Effector memory CD4-positive, alpha-beta T cell (primary cell): ENCODE data around the gene VOPP1.

Experiments
- DNase-seq, 3 donors: peaks; one replicate each; pipeline ENCODE4 v3.0.0-alpha.2; 2020
- H3K27ac ChIP-seq: 2 replicates; pipeline ENCODE4 v1.7.0; 2013; ENCODE audit warnings: mild to moderate bottlenecking, low read length, moderate library complexity; ENCODE audit not compliant: insufficient read depth, poor library complexity, severe bottlenecking
- H3K27me3 ChIP-seq: replicated peaks from 2 replicates; pipeline ENCODE4 v1.7.0; 2013; ENCODE audit warnings: mild to moderate bottlenecking, low read length; ENCODE audit not compliant: insufficient read depth, control insufficient read depth, poor library complexity, severe bottlenecking
- H3K36me3 ChIP-seq: 2 replicates; pipeline ENCODE4 v1.7.0; 2013; ENCODE audit warnings: mild to moderate bottlenecking, low read length, moderate library complexity; ENCODE audit not compliant: control insufficient read depth, insufficient read depth
- H3K4me1 ChIP-seq: 2 replicates; pipeline ENCODE4 v1.7.0; 2013; ENCODE audit warnings: low read length, mild to moderate bottlenecking; ENCODE audit not compliant: control insufficient read depth, insufficient read depth, poor library complexity, severe bottlenecking
- H3K4me3 ChIP-seq: 2 replicates; pipeline ENCODE4 v1.7.0; 2013; ENCODE audit warnings: low read length, low read depth, mild to moderate bottlenecking; ENCODE audit not compliant: insufficient read depth, poor library complexity, severe bottlenecking
- H3K9me3 ChIP-seq: 2 replicates; pipeline ENCODE4 v1.7.0; 2013; ENCODE audit warnings: mild to moderate bottlenecking, low read length, moderate library complexity; ENCODE audit not compliant: control insufficient read depth

The VOPP1 gene

GRCh38 chr7:55497521-55497920, 74.8 kb downstream of the VOPP1 start:
- no peaks in the 10 kb centered on the region for H3K9me3 ChIP-seq
- peaks cover 41% of the 10 kb centered on the region for H3K36me3 ChIP-seq
- H3K27ac ChIP-seq = no peak overlapping the region
- no peaks in the 10 kb centered on the region for H3K27me3 ChIP-seq
- DNase-seq = no peak
- no peak overlapping the region for H3K4me3 ChIP-seq
- H3K4me1 ChIP-seq = no peaks in the 10 kb centered on the region

GRCh38 chr7:55496906-55497305, 75.4 kb downstream of the VOPP1 start:
- peaks cover 47% of the 10 kb centered on the region for H3K36me3 ChIP-seq

GRCh38 chr7:55494951-55495350, 77.4 kb downstream of the VOPP1 start:
- Histone ChIP-seq H3K9me3 (no peaks in the 10 kb centered on the region), H3K4me1 (no peaks in the 10 kb centered on the region), H3K27me3 (no peaks in the 10 kb centered on the region), H3K36me3 (peaks cover 61% of the 10 kb centered on the region), H3K27ac (no peak overlapping the region), H3K4me3 (no peak overlapping the region)
- DNase-seq = no peak

More at GRCh38 chr7:55496906-55497305, 75.4 kb downstream of the VOPP1 start:
- no peak for DNase-seq
- Histone ChIP-seq H3K4me1 (no peaks in the 10 kb centered on the region), H3K27me3 (no peaks in the 10 kb centered on the region), H3K4me3 (no peak overlapping the region), H3K9me3 (no peaks in the 10 kb centered on the region), H3K27ac (no peak overlapping the region)

GRCh38 chr7:55493408-55493807, 78.9 kb downstream of the VOPP1 start:
- Histone ChIP-seq H3K36me3 (peaks cover 76% of the 10 kb centered on the region), H3K9me3 (no peaks in the 10 kb centered on the region), H3K4me1 (no peaks in the 10 kb centered on the region), H3K27me3 (no peaks in the 10 kb centered on the region), H3K27ac (no peak overlapping the region), H3K4me3 (no peak overlapping the region)
- DNase-seq = no peak

- Histone ChIP-seq H3K36me3 (peaks cover 67% of the 10 kb centered on the region), H3K9me3 (no peaks in the 10 kb centered on the region), H3K27ac (no peak overlapping the region), H3K4me3 (no peak overlapping the region), H3K4me1 (no peaks in the 10 kb centered on the region), H3K27me3 (no peaks in the 10 kb centered on the region)
- DNase-seq = no peak
Measured at GRCh38 chr7:55491346-55491745, 81.0 kb downstream of the VOPP1 start.

GRCh38 chr7:55490099-55490498, 82.2 kb downstream of the VOPP1 start:
- Histone ChIP-seq H3K4me3 (no peak overlapping the region), H3K36me3 (peaks cover 56% of the 10 kb centered on the region), H3K4me1 (no peaks in the 10 kb centered on the region), H3K27ac (no peak overlapping the region), H3K27me3 (no peaks in the 10 kb centered on the region), H3K9me3 (no peaks in the 10 kb centered on the region)
- no peak for DNase-seq

GRCh38 chr7:55489552-55489951, 82.8 kb downstream of the VOPP1 start:
- Histone ChIP-seq H3K27me3 (no peaks in the 10 kb centered on the region), H3K27ac (no peak overlapping the region), H3K4me1 (no peaks in the 10 kb centered on the region), H3K9me3 (no peaks in the 10 kb centered on the region), H3K4me3 (no peak overlapping the region), H3K36me3 (peaks cover 56% of the 10 kb centered on the region)
- DNase-seq = no peak

- peaks cover 52% of the 10 kb centered on the region for H3K36me3 ChIP-seq
- DNase-seq = no peak
- no peak overlapping the region for H3K27ac ChIP-seq
- no peaks in the 10 kb centered on the region for H3K27me3 ChIP-seq
- no peak overlapping the region for H3K4me3 ChIP-seq
- no peaks in the 10 kb centered on the region for H3K9me3 ChIP-seq
- H3K4me1 ChIP-seq = no peaks in the 10 kb centered on the region
Measured at GRCh38 chr7:55488804-55489340, 83.4 kb downstream of the VOPP1 start.

- no peak overlapping the region for H3K27ac ChIP-seq
- no peaks in the 10 kb centered on the region for H3K4me1 ChIP-seq
- no peaks in the 10 kb centered on the region for H3K27me3 ChIP-seq
- no peak for DNase-seq
- no peak overlapping the region for H3K4me3 ChIP-seq
- H3K9me3 ChIP-seq = no peaks in the 10 kb centered on the region
- peaks cover 51% of the 10 kb centered on the region for H3K36me3 ChIP-seq
Measured at GRCh38 chr7:55488216-55488615, 84.1 kb downstream of the VOPP1 start.

- no peak for DNase-seq
- Histone ChIP-seq H3K36me3 (peaks cover 43% of the 10 kb centered on the region), H3K4me3 (no peak overlapping the region), H3K9me3 (no peaks in the 10 kb centered on the region), H3K27ac (no peak overlapping the region), H3K27me3 (no peaks in the 10 kb centered on the region), H3K4me1 (no peaks in the 10 kb centered on the region)
Measured at GRCh38 chr7:55486991-55487390, 85.3 kb downstream of the VOPP1 start.
